Ishikawa (cell line): Measurements from ENCODE around the gene PVR.

Source experiments
- CEBPB ChIP-seq: IDR thresholded peaks from 2 replicates; pipeline ENCODE4 v1.6.1; 2012
- CREB1 ChIP-seq: IDR thresholded peaks from 2 replicates; pipeline ENCODE4 v1.6.1; 2012; ENCODE audit warnings: low read depth
- EGR1 ChIP-seq: IDR thresholded peaks from 2 replicates; pipeline ENCODE4 v1.6.1; 2012
- EP300 ChIP-seq: IDR thresholded peaks from 2 replicates; pipeline ENCODE4 v1.6.1; 2012; ENCODE audit warnings: borderline replicate concordance
- FOXM1 ChIP-seq: IDR thresholded peaks from 2 replicates; pipeline ENCODE4 v1.6.1; 2012; ENCODE audit warnings: low read depth, borderline replicate concordance
- MAX ChIP-seq: IDR thresholded peaks from 2 replicates; pipeline ENCODE4 v1.6.1; 2012
- NFIC ChIP-seq: IDR thresholded peaks from 2 replicates; pipeline ENCODE4 v1.6.1; 2012
- RAD21 ChIP-seq: IDR thresholded peaks from 2 replicates; pipeline ENCODE4 v1.6.1; 2012; ENCODE audit warnings: low read depth
- REST ChIP-seq: IDR thresholded peaks from 2 replicates; pipeline ENCODE4 v1.6.1; 2012; ENCODE audit warnings: low read depth, mild to moderate bottlenecking
- TAF1 ChIP-seq: IDR thresholded peaks from 2 replicates; pipeline ENCODE4 v1.6.1; 2012; ENCODE audit warnings: low read depth, mild to moderate bottlenecking
- TCF12 ChIP-seq: IDR thresholded peaks from 2 replicates; pipeline ENCODE4 v1.6.1; 2012; ENCODE audit warnings: low read depth
- TEAD4 ChIP-seq: IDR thresholded peaks from 2 replicates; pipeline ENCODE4 v1.6.1; 2012
- USF1 ChIP-seq: IDR thresholded peaks from 2 replicates; pipeline ENCODE4 v1.6.1; 2012
- YY1 ChIP-seq: IDR thresholded peaks from 2 replicates; pipeline ENCODE4 v1.6.1; 2012; ENCODE audit warnings: low read depth
- ZBTB7A ChIP-seq: IDR thresholded peaks from 2 replicates; pipeline ENCODE4 v1.6.1; 2012; ENCODE audit warnings: low read depth

PVR gene

GRCh38 chr19:44646049-44646416, 2.3 kb downstream of the PVR start:
- TF ChIP-seq EGR1 (no peak), FOXM1 (no peak)

GRCh38 chr19:44647144-44647543, 3.4 kb downstream of the PVR start:
- no peak for TF ChIP-seq ZBTB7A
- no peak for TF ChIP-seq REST
- no peak for TF ChIP-seq TCF12
- no peak for TF ChIP-seq EP300
- no peak for TF ChIP-seq TEAD4
- no peak for TF ChIP-seq CREB1
- TF ChIP-seq TAF1, result no peak
- no peak for TF ChIP-seq FOXM1
- no peak for TF ChIP-seq CEBPB

- TF ChIP-seq CEBPB (no peak), EGR1 (no peak), TCF12 (no peak), RAD21 (no peak)
Observed at GRCh38 chr19:44648631-44649251, 5.0 kb downstream of the PVR start.

- TF ChIP-seq ZBTB7A (no peak), REST (no peak), MAX (no peak), FOXM1 (no peak), NFIC (no peak), EGR1 (no peak), TEAD4 (no peak), TAF1 (no peak), EP300 (no peak), CREB1 (no peak), TCF12 (no peak), YY1 (no peak), CEBPB (no peak)
Observed at GRCh38 chr19:44649578-44650145, 6.0 kb downstream of the PVR start.

GRCh38 chr19:44653343-44653742, 9.6 kb downstream of the PVR start:
- TF ChIP-seq ZBTB7A, result no peak
- TF ChIP-seq RAD21, result no peak
- no peak for TF ChIP-seq NFIC
- no peak for TF ChIP-seq EGR1
- TF ChIP-seq MAX, result no peak
- TF ChIP-seq TAF1, result no peak
- no peak for TF ChIP-seq EP300
- TF ChIP-seq CREB1, result no peak
- TF ChIP-seq TCF12, result no peak
- TF ChIP-seq YY1, result no peak
- TF ChIP-seq CEBPB, result no peak
- TF ChIP-seq TEAD4, result no peak
- TF ChIP-seq USF1, result no peak
- TF ChIP-seq REST, result no peak
- no peak for TF ChIP-seq FOXM1
